Ureter (tissue), 1 donor: Measurements from ENCODE around the gene CST3. TPM values are rescaled to one million over a fixed set of nuclear protein-coding genes. Genes with fewer than 3 reads are reported as not detected.
A peak's percentile ranks its signal among the peaks of the same experiment; 100 is the strongest.
"Not testable (repeated sequence)": the region's sequence is repeated elsewhere in the genome, so short reads cannot be mapped to it uniquely, and the experiment has no call there.

ENCODE experiments used
- DNase-seq: peaks from one replicate; pipeline ENCODE4 v3.0.0-alpha.2; 2020; ENCODE audit warnings: low spot score
- total RNA-seq: library from RNA; stranded (reverse); gene quantifications from one replicate; pipeline ENCODE4 v1.2.4, GENCODE V29; 2023
- donor health status: DM: yes; HTN: yes; CAD: no.

Gene CST3
- total RNA-seq, 1 donor from 2014 or later = 544 TPM

GRCh38 chr20:23628402-23629016, 9.2 kb downstream of the CST3 start:
- no peak for DNase-seq

- no peak for DNase-seq
Observed at GRCh38 chr20:23627501-23627900, 10.3 kb downstream of the CST3 start.

- no peak for DNase-seq
Observed at GRCh38 chr20:23626040-23626620, 11.6 kb downstream of the CST3 start.

- no peak for DNase-seq
Observed at GRCh38 chr20:23625236-23625964, 12.4 kb downstream of the CST3 start.

- DNase-seq = no peak
Observed at GRCh38 chr20:23624324-23624691, 13.4 kb downstream of the CST3 start.

GRCh38 chr20:23623666-23624323, 14.0 kb downstream of the CST3 start:
- no peak for DNase-seq

GRCh38 chr20:23622839-23623343, 14.9 kb downstream of the CST3 start:
- peak; percentile 72 for DNase-seq

- DNase-seq = not testable (repeated sequence)
Observed at GRCh38 chr20:23622401-23622800, 15.4 kb downstream of the CST3 start.

- DNase-seq = not testable (repeated sequence)
Observed at GRCh38 chr20:23620670-23621386, 16.9 kb downstream of the CST3 start.

- no peak for DNase-seq
Observed at GRCh38 chr20:23614163-23614562, 23.6 kb downstream of the CST3 start.

- no peak for DNase-seq
Observed at GRCh38 chr20:23613676-23614075, 24.1 kb downstream of the CST3 start.

GRCh38 chr20:23612396-23612795, 25.4 kb downstream of the CST3 start:
- DNase-seq = no peak

GRCh38 chr20:23609486-23610109, 28.2 kb downstream of the CST3 start:
- DNase-seq = no peak

GRCh38 chr20:23608251-23608846, 29.4 kb downstream of the CST3 start:
- no peak for DNase-seq

GRCh38 chr20:23607497-23608245, 30.1 kb downstream of the CST3 start:
- DNase-seq = no peak

GRCh38 chr20:23606652-23607049, 31.1 kb downstream of the CST3 start:
- peak; percentile 85 for DNase-seq

GRCh38 chr20:23605867-23606651, 31.7 kb downstream of the CST3 start, which contains the start of gene CST9:
Gene CST9, minus strand, starts transcription at chr20:23605917. Its CDS starts 53 bp downstream, at chr20:23605864.
- DNase-seq = no peak

GRCh38 chr20:23604306-23604705, 33.4 kb downstream of the CST3 start:
- no peak for DNase-seq

GRCh38 chr20:23603321-23603720, 34.4 kb downstream of the CST3 start:
- no peak for DNase-seq
